ENCODE data around the gene LRRTM2. TPM values are rescaled to one million over a fixed set of nuclear protein-coding genes. Genes with fewer than 3 reads are reported as not detected.
"Not testable (repeated sequence)": the region's sequence is repeated elsewhere in the genome, so short reads cannot be mapped to it uniquely, and the experiment has no call there.

LRRTM2 gene
- polyA plus RNA-seq, 6 donors from 2014 or later, result 0.09 to 0.12 TPM; not detected in 4

DNA sequence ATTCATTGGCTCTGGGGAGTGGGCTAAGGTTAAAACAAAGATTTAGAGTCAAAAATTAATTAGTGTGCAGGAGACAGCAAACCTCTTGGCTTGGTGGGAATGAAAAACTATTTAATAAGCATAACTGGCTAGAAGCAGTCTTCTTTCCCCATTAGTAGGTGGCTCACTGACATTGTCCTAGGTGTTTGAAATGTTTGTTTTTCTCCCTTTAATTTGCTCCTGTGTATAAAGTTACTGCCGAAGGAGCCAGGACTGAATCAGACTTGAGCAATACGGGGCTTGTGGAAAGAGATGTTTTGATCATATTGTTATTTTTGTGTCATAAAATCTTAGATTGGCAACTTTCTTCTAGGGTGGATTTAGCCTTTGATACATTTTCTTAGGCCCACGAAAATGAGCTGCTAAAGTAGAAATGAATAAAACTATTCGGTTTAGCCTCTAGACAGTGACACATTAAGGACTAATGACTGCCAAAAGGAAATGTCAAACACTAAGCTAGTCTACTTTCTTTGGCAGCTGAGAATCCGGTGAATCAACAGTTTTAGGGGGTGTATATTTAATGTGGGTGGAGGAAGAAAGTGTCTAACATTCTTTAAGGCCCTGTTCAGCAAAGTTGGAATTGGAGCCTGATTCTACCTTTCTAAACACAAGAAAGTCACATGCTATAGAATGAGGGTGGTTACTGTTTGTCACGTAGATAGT, 30.2 kb downstream of the LRRTM2 start:
- Mint-ChIP-seq H3K4me3 (no peak overlapping the region), H3K4me1 (peaks cover 15 to 37% (median 17%) of the 10 kb centered on the region in 3 donors), H3K27me3 (no peaks in the 10 kb centered on the region), H3K27ac (no peak overlapping the region), H3K36me3 (no peaks in the 10 kb centered on the region), H3K9me3 (no peaks in the 10 kb centered on the region)
- no peak for DNase-seq
- ATAC-seq (ENCODE audit: low read depth in 2 of 2), result no peak

DNA sequence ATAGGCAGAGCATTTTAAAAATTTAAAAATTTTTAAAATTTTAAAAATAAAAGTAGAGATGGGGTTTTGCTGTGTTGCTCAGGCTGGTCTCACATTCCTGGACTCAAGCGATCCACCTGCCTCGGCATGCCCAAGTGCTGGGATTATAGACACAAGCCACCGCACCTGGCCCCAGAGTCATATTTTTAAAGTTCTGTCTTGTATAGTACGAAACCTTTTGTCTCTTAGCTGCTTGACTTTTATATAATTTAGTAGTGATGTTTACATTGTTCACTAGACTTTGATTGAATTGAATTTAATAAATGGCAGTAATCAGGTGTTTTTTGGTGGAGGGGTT, 31.0 kb downstream of the LRRTM2 start:
- no peak for ATAC-seq (ENCODE audit: low read depth in 2 of 2)
- no peak overlapping the region for H3K4me3 Mint-ChIP-seq
- H3K36me3 Mint-ChIP-seq, result no peaks in the 10 kb centered on the region
- H3K27me3 Mint-ChIP-seq, result no peaks in the 10 kb centered on the region
- H3K4me1 Mint-ChIP-seq, result peaks cover 17 to 39% (median 22%) of the 10 kb centered on the region in 3 donors
- no peak overlapping the region for H3K27ac Mint-ChIP-seq
- no peaks in the 10 kb centered on the region for H3K9me3 Mint-ChIP-seq
- no peak for DNase-seq

DNA sequence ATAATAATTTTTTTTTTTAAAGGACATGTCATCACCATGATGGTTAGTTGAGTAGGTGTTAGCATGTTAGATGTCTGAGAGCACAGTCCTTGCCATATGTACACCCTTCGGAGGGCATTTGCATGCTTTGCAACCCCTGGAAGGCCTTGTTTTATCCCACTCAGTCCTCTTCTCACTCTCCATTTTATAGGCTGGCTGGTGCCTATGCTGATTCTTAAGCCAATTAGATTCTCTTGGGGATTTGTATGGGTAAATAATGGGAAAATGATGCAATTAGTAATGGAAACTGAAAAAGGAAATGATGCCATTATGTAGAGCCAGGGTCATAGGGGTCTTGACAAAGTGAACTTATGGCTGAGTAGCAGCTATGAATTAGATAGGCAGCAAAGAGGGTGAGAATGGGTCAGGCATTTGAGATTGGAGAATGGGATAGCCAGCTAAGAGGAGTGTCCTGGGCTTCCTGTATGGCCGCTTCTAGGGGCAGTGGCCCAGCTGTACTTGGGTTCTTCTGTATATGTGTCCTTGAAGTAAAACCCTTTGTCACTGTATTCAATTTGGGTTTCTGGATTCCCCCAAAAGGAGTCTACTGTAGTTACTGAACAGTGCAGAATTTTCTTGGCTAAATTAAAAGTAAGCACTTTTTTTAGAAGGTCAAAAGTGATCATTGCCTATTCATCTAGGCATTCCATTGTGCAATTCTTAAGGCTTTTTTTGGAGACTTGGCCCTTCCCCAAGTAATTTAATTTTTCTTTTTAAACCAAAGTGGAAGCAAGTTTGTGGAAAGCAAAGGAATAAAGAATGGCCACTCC, 31.6 kb downstream of the LRRTM2 start:
- no peaks in the 10 kb centered on the region for H3K9me3 Mint-ChIP-seq
- H3K27me3 Mint-ChIP-seq, result no peaks in the 10 kb centered on the region
- peaks cover 16 to 35% (median 18%) of the 10 kb centered on the region in 3 donors for H3K4me1 Mint-ChIP-seq
- ATAC-seq (ENCODE audit: low read depth in 2 of 2), result no peak
- H3K4me3 Mint-ChIP-seq, result no peak overlapping the region
- DNase-seq, result no peak
- H3K36me3 Mint-ChIP-seq, result no peaks in the 10 kb centered on the region
- H3K27ac Mint-ChIP-seq, result no peak overlapping the region

DNA sequence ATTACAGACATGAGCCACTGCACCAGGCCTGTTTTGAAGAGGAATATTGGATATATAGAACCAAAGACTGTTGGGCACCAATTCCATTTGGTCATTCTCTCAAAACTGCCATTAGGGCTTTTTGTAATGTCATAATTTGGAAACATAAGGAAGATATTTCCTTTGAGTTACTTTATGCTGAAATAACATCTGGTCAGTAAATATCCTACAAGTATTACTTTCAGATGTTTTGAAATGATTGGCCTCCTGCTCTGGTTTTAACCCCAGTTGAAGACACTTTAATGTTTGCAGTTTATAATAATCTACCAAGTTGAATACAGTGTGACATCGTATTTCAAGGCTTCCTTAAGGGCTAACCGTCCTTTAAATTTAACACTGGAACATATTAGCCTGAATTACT, 33.6 kb downstream of the LRRTM2 start:
- no peak for DNase-seq
- peaks cover 10 to 28% (median 14%) of the 10 kb centered on the region in 3 donors for H3K4me1 Mint-ChIP-seq
- ATAC-seq (ENCODE audit: low read depth in 2 of 2), result no peak
- peaks cover 0 to 2% (median 0%) of the 10 kb centered on the region in 7 donors for H3K9me3 Mint-ChIP-seq
- peaks cover 0 to 8% of the 10 kb centered on the region in 2 donors for H3K36me3 Mint-ChIP-seq
- no peaks in the 10 kb centered on the region for H3K27me3 Mint-ChIP-seq
- H3K27ac Mint-ChIP-seq, result no peak overlapping the region
- no peak overlapping the region for H3K4me3 Mint-ChIP-seq

DNA sequence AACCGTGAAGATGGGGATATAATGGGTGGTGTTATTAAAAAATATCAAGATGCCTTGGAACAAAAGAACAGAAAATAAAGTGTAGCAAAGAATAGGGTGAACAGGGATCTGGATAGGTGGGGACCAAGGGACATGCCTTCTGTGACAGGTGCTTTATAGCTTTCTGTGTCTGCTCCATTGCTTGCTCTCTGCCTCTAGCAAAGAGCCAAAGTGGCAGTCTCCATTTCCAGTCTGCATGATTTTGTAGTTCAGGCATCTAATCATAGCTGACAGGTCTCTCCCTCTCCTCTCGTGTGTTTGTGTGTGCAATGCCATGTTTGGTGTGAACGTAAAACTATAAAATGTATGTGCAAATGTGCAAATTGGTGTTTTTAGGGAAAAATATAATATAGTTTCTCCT, 35.0 kb downstream of the LRRTM2 start:
- H3K9me3 Mint-ChIP-seq, result peaks cover 0 to 2% (median 0%) of the 10 kb centered on the region in 7 donors
- DNase-seq, result no peak
- H3K4me1 Mint-ChIP-seq, result peaks cover 10 to 31% (median 14%) of the 10 kb centered on the region in 3 donors
- peak overlapping the region in 3 of 6 donors; percentile 45 to 60 (median 50) for H3K27ac Mint-ChIP-seq
- ATAC-seq (ENCODE audit: low read depth in 2 of 2), result no peak
- H3K27me3 Mint-ChIP-seq, result no peaks in the 10 kb centered on the region
- peaks cover 0 to 8% of the 10 kb centered on the region in 2 donors for H3K36me3 Mint-ChIP-seq
- H3K4me3 Mint-ChIP-seq, result no peak overlapping the region

DNA sequence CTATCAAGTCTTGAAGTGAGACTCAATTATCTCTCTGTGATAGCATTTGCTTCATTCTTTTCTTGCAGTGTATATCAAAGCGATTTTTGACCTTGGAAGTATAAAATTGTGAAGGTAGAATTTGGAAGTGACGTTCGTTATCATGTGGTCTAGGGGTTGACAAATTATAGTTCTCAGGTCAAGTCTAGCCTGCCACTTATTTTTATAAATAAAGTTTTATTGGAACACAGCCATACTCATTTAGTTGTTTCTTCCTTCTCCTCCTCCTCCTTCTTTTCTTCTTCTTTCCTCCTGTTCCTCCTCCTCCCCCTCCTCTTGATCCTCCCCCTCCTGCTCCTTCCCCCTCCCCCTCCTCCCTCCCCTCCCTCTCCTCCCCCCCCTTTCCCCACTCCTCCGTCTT, 38.0 kb downstream of the LRRTM2 start:
- Mint-ChIP-seq H3K36me3 (peaks cover 0 to 8% of the 10 kb centered on the region in 2 donors), H3K4me1 (peaks cover 10 to 33% (median 17%) of the 10 kb centered on the region in 3 donors), H3K27me3 (no peaks in the 10 kb centered on the region), H3K4me3 (no peak overlapping the region), H3K9me3 (peaks cover 0 to 2% (median 0%) of the 10 kb centered on the region in 7 donors), H3K27ac (no peak overlapping the region)
- no peak for ATAC-seq (ENCODE audit: low read depth in 2 of 2)
- no peak for DNase-seq

DNA sequence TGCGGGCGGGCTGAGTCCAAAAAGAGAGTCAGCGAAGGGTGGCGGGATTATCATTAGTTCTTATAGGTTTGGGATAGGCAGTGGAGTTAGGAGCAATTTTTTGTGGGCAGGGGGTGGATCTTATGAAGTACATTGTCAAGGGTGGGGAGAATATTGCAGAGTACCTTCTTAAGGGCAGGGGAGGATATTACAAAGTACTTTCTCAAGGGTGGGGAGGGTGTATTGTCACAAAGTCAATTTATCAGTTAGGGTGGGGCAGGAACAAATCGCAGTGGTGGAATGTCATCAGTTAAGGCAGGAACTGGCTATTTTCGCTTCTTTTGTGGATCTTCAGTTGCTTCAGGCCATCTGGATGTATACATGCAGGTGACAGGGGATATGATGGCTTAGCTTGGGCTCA, 40.3 kb downstream of the LRRTM2 start:
- H3K4me1 Mint-ChIP-seq, result peaks cover 13 to 29% (median 16%) of the 10 kb centered on the region in 3 donors
- H3K27ac Mint-ChIP-seq; H3K27me3 Mint-ChIP-seq; DNase-seq; H3K4me3 Mint-ChIP-seq; ATAC-seq (ENCODE audit: low read depth in 2 of 2); H3K9me3 Mint-ChIP-seq; H3K36me3 Mint-ChIP-seq: not testable (repeated sequence)

DNA sequence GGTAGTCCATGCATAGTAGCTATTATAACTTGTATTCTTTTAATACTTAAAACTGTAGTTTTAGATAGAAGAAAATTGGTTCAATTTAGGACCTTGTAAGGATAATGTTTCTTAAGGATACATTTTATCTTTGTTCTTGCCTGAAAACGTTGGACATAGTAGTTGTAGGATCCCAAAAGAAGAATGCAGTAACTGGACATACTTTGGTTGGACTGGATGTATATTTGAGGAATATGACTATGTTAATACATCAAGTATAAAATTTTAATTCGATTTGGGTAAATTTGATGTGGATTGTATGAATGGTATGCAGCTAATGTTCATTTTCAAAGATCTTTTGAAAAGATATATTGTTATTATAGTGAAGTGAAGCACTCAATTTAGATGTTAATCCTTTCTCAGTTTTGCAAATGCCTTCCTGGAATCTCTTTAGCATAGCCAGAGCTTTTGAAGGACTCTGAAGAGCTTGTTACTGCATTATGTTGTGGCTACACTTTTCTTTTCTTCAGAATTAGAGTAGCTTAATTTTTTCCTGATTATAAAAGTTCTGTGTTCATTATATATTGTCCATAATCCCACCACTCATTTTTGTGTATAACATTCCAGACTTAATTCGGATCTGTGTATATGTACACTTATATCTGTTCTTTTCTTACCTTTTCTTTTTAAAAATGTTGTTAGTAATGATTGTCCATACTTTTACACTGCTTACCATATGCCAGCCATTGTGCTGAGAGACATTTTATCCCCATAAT, 41.2 kb downstream of the LRRTM2 start:
- Mint-ChIP-seq H3K4me3 (no peak overlapping the region), H3K27ac (peak overlapping the region in 1 of 6 donors; percentile 17), H3K36me3 (peaks cover 0 to 8% of the 10 kb centered on the region in 2 donors), H3K4me1 (peaks cover 7 to 21% (median 8%) of the 10 kb centered on the region in 3 donors), H3K9me3 (peaks cover 0 to 2% (median 0%) of the 10 kb centered on the region in 7 donors), H3K27me3 (no peaks in the 10 kb centered on the region)
- ATAC-seq (ENCODE audit: low read depth in 2 of 2) (no peak), DNase-seq (no peak)

DNA sequence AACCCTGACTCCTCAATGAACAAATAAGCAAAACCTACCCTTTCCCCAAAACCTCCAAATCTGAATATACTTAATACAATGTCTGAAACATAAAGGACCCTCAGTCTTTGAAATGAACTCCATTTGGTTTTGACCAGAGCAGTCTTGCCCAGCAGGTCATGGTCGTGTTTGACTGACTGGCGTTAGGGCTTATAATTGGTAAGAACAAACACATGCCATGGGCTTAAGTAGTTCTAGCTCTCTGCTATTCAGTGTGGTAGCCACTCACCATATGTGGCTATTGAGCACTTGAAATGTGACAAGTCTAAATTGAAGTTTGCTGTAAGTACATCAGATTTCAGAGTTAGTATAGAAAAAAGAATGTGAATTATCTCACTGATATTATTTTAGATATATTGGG, 42.1 kb downstream of the LRRTM2 start:
- H3K4me3 Mint-ChIP-seq, result no peak overlapping the region
- H3K4me1 Mint-ChIP-seq, result peaks cover 7 to 21% (median 7%) of the 10 kb centered on the region in 3 donors
- no peak for ATAC-seq (ENCODE audit: low read depth in 2 of 2)
- DNase-seq, result no peak
- peaks cover 0 to 2% (median 0%) of the 10 kb centered on the region in 7 donors for H3K9me3 Mint-ChIP-seq
- H3K27ac Mint-ChIP-seq, result no peak overlapping the region
- H3K27me3 Mint-ChIP-seq, result no peaks in the 10 kb centered on the region
- H3K36me3 Mint-ChIP-seq, result peaks cover 0 to 8% of the 10 kb centered on the region in 2 donors

DNA sequence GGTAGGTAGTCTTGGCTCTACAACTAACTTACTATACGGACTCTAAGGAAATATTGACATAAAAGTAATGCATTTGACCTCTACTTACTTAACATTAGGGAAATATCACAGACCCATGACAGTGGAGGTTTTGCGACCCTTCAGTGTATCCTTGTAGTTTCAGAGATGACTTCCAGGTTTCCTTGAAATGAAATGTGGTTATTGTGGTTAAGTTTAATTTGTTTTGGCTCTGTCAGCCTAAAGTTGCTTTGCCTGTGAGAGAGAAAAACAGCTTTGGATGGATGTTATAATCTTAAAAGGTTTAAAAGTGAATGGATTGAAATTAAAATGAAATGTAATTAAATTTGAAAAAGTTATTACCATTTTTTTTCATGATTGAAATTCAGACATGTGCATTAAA, 42.9 kb downstream of the LRRTM2 start:
- DNase-seq, result no peak
- Mint-ChIP-seq H3K4me1 (peaks cover 4 to 15% (median 4%) of the 10 kb centered on the region in 3 donors), H3K4me3 (no peak overlapping the region), H3K27ac (no peak overlapping the region), H3K27me3 (no peaks in the 10 kb centered on the region), H3K36me3 (peaks cover 2 to 8% of the 10 kb centered on the region in 2 donors), H3K9me3 (no peaks in the 10 kb centered on the region)
- no peak for ATAC-seq (ENCODE audit: low read depth in 2 of 2)

DNA sequence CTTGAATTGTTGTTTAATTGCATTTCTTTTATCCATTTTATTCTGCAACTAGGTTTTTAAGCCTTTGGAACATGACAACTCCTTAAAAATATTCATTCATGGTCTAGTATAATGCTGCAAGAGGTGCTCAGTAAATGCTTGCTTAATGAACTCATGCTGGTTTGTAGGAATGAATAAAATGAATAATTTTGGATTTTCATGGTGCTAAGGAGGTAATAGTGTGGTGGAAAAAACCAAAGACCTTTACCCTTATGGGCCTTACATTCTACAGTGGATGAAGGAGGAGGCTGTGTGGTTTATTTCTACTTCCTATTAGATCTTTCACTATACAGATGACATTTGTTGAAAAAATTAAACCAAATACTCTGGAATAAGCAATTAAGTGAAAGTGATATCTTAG, 43.4 kb downstream of the LRRTM2 start:
- H3K9me3 Mint-ChIP-seq, result no peaks in the 10 kb centered on the region
- ATAC-seq (ENCODE audit: low read depth in 2 of 2) (no peak), DNase-seq (no peak)
- H3K4me3 Mint-ChIP-seq, result no peak overlapping the region
- H3K27me3 Mint-ChIP-seq, result no peaks in the 10 kb centered on the region
- no peak overlapping the region for H3K27ac Mint-ChIP-seq
- peaks cover 0 to 10% of the 10 kb centered on the region in 2 donors for H3K36me3 Mint-ChIP-seq
- peaks cover 4 to 14% (median 4%) of the 10 kb centered on the region in 3 donors for H3K4me1 Mint-ChIP-seq

DNA sequence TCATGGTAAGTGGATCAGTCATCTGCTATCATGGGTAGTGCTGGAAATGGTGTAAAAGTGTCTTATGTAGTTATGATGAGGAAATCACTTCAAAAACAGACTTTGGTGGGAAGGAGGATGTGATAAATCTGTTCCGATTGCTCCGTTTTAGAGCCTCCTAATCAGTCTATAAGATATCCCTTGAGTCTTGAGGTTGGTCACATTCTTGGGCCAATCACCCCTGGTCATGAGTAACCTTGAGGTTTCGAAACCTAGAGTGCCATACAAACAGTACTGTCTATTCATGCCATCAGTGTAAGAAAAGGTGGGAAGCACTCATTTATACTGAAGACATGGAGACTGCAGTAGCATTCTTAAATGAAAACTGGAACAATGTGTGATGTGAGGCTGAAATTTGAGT, 45.8 kb downstream of the LRRTM2 start:
- peak overlapping the region in 1 of 6 donors; percentile 44 for H3K27ac Mint-ChIP-seq
- no peak for DNase-seq
- H3K4me3 Mint-ChIP-seq, result no peak overlapping the region
- peaks cover 0 to 4% (median 4%) of the 10 kb centered on the region in 3 donors for H3K4me1 Mint-ChIP-seq
- no peak for ATAC-seq (ENCODE audit: low read depth in 2 of 2)
- no peaks in the 10 kb centered on the region for H3K9me3 Mint-ChIP-seq
- H3K36me3 Mint-ChIP-seq, result peaks cover 0 to 10% of the 10 kb centered on the region in 2 donors
- no peaks in the 10 kb centered on the region for H3K27me3 Mint-ChIP-seq

DNA sequence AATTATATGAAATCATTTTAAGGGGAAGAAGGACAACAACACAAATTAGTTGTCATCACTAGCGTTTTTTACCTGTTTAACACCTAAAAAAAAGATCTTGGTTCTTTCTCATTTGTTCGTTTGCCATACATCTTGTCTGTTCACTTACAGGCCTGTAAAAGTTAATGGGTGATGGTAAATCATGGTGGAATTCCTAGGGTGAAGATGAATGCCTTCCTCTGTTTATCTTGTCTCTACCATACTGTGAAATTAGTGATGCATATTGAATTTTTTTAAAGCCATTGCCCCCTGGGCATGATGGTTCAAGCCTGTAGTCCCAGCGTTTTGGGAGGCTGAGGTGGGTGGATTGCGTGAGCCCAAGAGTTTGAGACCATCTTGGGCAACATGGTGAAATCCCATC, 46.6 kb downstream of the LRRTM2 start:
- Mint-ChIP-seq H3K27ac (no peak overlapping the region), H3K4me1 (peaks cover 0 to 4% (median 0%) of the 10 kb centered on the region in 3 donors), H3K9me3 (no peaks in the 10 kb centered on the region), H3K27me3 (no peaks in the 10 kb centered on the region), H3K36me3 (peaks cover 0 to 10% of the 10 kb centered on the region in 2 donors), H3K4me3 (no peak overlapping the region)
- no peak for DNase-seq
- ATAC-seq (ENCODE audit: low read depth in 2 of 2), result no peak
